ENCODE data around the gene EMC10.

EMC10 gene

DNA sequence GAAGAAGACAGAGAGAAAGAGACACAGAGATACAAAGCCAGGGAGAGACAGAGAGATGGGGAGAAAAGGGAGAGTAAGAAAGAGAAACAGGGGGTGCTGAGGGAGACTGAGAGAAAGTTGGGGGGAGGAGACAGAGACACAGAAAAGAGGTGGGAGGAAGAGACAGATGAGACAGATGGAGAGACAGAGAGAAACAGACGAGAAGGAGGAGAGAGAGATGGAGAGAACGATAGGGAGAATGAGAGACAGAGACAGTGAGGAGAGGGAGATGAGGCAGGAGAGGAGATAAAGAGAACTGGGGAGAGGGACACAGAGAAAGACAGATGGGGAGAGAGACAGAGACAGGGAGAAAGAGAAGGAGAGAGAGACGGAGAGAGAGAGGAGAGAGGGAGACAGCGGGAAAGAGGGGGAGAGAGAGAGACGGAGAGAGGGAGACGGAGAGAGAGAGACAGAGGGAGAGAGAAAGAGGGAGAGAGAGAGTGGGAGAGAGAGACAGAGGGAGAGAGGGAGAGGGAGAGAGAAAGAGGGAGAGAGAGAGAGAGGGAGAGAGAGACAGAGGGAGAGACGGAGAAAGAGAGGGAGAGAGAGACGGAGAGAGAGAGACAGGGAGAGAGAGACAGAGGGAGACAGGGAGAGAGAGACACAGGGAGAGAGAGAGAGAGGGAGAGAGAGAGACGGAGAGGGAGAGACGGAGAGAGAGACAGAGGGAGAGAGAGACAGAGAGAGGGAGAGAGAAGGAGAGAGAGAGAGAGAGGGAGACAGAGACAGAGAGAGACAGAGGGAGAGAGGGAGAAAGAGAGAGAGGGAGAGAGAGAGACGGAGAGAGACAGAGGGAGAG, 22.1 kb downstream of the EMC10 start:
- DNase-seq, result no peak

DNA sequence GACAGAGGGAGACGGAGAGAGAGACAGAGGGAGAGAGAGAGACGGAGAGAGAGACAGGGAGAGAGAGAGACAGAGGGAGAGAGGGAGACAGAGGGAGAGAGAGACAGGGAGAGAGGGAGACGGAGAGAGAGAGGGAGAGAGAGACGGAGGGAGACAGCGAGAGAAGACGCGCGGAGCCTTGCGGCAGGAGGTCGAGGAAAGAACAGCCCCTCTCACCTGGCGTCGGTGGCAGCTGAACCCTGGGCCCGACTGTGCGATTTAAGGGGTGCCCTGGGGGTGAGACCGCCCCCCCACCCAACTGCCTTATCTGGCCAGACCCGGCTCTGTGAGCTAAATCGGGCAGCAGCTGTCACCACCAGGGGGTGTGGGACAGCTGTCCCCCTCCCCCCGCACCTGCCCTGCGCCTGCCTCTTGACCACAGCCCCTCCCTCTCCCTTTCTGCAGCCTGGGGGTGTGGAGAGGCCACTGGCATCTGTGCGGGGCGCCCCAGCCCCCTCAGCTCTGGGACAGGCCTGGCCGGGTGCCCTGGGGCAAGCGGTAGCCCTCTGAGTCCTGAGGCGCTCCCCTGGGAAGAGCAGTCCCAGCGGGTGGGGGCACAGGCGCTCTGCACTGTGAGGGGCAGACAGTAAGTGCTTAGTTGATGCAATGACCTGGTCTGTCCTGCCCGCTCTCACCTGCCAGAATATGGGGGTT, 23.9 kb downstream of the EMC10 start:
- DNase-seq, result no peak

DNA sequence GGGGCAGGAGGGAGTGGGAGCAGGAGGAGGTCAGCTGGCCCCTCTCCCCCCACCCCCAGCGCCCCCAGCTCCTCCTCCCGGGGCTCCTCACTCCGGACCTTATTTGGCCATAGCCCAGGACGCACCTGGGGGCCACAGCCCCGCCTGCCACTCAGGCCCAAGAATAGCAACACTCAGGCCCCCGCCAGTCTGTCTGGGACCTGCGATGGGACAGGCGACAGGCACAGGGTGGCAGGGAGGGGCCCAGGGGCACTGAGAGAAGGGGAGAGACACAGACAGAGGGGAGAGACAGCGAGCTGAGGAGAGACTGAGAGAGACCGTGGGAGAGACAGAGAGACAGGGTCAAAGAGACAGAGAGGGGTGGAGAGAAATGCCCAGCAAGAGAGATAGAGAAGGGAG, 24.4 kb downstream of the EMC10 start:
- DNase-seq, result no peak

DNA sequence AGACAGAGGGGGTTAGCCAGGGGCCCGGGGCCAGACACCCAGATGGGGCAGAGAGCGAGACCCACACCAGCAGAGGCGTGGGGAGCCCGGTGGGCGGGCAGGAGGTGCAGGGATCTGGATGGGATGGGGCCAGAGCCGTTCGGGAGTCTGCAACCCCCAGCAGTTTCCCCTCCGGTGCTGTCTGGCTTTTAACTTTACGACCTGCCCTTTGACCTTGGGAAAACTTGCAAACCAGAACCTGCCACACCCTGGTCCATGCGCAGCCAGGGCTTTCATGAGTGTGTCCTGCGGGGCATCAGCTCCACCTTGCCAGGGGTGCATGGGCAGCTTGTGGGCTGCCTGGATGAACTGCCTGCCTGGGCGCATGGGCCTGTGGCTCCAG, 24.9 kb downstream of the EMC10 start:
- no peak for DNase-seq

DNA sequence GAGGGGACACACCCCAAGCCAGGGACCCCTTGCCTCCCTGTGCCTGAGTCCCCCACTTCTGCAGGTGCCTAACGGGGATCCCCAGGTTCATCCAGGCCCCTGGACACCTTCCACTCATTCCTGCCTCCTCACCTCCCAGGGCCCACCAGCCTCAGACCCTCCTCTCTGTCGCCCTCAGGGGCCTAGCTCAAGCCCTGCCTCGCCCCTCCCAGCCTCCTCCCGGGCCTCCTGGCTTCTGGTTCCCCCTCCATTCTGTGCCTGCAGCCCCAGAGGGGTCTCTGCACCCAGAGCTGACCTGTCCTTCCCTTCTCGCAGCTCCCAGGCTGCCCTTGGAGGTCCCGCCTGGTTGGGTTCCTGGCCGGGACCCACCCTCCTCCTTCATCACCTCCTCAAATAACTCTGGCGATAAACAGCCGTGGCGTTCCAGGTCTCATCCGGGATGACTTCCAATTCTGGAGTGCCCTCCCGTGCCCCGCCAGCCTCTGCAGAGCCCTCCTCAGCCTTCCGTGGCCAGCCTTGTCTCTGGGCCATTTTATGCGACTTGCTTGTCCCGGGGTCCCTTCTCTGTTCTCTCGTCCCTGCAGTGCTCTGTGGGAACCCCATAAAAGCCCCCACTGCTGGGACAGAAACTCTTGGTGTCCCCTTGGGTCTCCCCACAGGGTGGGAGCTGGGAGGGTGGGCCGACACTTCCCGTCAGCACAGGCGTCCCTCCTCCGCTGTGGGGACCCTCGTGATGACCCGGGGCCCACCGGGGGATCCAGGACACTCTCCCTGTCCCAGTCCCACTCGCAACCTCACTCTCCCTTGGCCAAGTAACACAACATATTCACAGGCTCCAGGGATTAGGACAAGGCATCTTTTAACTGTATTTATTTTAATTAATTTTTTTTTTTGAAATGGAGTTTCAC, 25.5 kb downstream of the EMC10 start:
- no peak for DNase-seq

DNA sequence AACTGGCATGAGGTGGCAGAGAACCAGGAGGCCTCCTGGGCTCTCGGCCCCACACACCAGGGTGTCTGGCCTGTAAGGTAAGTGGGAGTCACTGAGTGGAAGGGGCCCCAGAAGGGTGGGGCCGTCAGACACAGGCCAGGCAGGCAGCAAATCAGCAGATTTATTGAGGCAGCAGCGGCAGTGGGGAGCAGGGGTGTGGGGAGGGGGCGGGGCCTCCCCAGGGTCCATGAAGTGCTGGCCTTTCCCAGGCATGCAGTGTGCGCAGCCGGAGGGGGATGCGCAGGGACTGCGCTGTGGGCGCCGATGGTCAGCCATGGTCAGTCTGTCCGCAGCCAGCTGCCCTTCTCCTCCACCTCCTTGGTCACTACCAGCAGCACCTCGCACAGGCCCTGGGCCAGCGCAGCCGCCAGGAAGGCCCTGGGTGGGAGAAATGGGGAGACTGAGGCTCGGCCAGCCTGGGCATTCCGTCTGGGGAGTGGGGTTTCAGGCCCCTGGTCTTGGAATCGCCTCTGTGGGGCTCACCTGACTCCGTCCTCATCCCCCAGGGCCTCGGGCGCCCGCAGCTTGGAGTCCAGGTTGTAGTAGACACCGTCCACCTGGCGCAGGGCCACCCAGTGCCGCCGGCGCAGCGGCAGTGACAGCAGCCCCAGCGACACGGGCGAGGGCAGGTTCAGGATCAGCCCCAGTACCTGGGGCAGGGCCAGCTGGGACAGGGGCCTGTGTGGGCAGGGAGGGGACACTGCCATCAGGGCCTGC, 29.7 kb downstream of the EMC10 start:
- DNase-seq, result no peak

DNA sequence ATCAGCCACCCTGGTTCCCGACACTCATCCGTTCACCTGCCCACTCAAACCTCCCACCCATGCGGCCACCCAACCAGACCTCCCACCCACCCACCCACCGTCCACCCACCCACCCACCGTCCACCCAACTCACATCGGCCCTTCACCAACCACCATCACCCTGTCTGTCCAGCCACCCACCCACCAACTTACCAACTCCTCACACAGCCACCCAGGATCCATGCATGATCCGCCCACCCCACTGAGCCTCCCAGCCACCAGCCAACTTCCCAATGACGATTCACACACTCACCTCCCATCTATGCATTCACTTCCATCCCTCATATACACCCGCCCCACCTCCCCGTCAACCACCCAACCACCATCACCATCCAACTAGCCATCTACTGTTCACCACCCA, 30.4 kb downstream of the EMC10 start:
- DNase-seq, result no peak

DNA sequence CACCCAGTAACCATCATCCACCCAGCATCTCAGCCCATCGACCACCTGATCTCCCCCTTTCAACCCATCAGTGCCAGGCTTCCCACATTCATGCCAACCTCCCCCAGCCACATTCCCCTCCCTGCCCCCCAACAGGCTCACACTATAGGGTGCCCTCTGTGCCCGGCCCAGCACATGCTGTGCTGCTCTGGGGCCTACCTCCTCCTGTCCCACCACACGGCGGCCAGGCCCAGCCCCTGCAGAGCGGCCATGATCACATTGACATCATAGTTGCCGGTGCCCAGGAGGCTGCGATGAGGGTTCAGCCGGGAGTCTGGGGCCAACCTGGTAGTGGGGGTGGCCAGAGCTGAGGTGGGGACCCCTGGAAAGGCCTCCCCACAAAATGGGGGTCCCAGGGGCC, 31.1 kb downstream of the EMC10 start:
- no peak for DNase-seq

DNA sequence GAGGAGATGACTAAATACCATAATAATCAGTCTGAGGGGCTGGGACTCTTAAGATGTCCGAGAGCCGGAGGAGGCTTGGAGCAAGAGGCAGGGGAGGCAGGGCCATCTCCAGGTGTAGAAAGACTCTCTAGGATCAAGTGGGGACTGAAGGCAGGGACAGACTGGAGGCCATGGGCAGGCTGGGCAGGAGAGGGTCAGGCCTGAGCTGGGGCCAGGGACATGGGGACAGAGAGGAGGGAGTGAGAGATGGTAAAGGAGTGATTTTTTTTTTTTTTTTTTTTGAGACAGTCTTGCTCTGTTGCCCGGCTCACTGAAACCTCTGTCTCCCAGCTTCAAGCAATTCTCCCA, 32.5 kb downstream of the EMC10 start:
- no peak for DNase-seq

DNA sequence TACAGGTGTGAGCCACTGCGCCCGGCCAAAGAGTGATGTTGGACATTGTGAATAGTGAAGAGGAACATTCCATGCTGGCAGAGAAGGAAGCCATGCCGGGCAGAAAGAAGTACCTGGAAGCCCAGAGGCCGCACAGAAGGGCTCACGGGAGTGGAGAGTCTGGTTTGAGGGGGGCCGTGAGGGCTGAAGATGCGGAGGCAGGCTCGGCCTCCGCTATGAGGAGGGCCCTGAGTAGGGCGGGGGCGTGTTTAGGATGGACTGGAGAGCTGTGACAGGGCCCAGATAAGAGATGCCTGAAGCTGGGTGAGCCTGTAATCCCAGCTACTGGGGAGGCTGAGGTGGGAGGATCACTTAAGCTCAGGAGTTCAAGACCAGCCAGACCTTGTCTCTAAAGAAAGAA, 33.1 kb downstream of the EMC10 start:
- no peak for DNase-seq

DNA sequence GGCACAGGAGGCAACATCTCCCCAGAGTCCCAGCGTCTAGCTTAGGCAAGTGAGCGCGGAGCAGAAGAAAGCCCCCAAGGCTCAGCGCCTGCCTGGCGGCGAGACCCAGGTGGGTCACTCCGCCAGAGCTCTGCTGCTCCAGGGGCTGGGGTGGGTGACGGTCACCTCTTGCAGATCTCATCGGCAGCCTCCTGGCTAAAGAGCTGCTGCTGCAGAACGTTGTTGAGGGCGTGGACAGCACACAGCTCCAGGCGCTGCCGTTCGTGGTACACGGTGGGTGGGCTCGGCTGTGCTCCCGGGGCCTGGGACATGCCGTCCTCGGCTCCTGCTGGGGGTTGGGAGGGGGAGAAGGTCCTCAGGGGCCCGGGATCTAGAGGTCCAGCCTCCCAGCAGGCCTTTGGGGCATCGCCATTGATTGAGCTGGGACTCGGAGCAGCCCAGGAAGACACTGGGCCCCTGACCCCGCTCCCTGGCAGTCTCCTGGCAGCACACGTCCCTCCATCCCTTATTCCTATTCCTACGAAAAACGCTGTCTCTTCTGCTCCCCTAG, 33.9 kb downstream of the EMC10 start:
- no peak for DNase-seq

DNA sequence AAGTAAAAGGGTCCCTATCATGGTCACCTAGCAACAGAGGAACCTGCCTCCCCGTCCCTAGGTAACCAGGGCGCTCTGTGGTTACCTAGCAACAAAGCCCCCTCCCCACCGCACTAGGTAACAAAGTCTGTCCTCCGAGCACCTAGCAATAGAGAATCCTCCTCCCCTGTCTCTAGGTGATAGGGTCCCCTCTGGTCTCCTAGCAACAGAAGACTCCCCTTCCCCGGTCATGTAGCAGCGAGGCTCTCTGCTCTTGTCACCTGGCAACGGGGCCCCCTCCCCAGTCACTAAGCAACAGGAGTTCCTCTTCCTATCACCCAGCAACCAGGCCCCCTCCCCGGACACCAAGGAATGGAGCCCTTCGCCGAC, 34.4 kb downstream of the EMC10 start:
- DNase-seq, result no peak

DNA sequence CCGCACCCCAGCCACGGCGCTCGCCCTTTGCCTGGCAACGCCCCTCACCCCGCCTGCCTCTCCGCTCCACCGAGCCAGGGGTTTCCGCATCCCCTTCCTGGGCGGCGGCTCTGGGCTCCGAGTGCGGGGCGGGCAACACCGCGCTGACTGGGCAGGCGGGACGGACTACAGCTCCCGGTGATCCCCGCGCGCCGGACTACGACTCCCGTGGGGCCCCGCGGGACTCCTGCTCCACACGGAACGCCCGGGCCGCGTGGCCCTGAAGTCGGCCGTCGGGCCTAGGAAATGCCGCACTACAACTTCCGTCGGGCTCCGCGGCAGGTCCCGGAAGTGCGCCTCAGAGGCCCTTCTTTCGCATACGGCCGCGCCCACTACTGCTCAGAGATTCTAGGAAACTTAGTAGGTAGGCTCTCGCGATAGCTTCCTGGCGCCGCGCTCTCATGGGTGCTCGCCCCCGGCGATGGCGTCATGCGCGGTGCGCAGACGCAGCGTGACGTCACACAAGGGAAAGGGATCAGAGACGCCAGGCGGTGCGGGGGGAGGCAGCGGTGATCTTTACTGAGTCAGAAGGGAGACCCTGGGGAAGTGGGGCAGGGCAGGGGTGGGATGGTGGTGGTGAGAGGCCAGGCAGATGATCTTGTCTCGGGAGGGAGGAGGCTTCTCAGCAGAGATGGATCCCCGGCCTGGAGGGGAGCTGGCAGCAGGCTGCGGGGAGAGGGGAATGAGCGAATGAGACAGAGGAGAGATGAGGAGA, 34.9 kb downstream of the EMC10 start, which contains the start of gene JOSD2:
Gene JOSD2, minus strand, starts transcription at position 123 of the 754 bp plus-strand sequence. CDS start 760 bp downstream, outside the sequence.
- DNase-seq, result peak; percentile 97

DNA sequence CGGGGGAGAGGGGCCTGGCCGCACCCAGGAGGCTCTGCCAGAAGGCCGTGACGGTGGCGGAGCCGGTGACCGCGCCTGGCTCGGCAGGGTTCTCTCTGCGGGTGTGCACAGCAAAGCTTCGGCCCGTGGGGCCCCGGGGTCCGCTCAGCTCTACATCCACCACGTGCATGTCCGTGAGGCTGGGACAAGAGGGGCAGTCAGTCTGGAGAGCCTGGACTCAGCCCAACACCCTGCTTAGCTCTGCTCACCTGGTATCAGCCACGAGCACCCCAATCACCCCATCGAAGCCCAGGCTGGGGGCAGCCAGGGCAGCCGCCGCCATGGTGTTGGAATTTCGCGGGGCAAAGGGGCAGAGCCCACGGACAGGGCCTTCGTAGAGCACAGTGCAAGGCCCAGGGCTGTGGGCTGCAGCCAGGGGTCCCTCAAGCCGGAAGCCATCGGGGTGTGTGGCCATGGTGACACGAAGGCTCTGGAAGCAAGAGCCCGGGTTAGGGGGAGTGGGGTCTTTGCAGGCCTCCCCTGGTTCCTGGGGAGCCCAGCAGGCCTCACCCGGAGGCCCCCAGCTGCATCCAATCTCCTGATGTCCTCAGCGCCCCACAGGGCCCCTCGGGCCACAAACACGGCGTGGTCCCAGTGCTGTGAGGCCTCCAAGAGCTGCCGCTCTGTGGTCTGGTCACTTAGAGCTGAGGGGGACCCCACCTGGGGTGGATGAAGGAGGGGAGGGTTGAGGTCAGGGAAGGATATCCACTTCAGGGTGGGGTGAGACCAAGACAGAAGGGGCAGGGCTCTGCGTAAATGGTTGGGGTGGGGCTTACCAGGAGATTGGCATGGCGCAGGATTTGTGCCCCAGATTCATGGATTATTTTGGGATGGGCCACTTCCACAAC, 36.0 kb downstream of the EMC10 start:
- no peak for DNase-seq

DNA sequence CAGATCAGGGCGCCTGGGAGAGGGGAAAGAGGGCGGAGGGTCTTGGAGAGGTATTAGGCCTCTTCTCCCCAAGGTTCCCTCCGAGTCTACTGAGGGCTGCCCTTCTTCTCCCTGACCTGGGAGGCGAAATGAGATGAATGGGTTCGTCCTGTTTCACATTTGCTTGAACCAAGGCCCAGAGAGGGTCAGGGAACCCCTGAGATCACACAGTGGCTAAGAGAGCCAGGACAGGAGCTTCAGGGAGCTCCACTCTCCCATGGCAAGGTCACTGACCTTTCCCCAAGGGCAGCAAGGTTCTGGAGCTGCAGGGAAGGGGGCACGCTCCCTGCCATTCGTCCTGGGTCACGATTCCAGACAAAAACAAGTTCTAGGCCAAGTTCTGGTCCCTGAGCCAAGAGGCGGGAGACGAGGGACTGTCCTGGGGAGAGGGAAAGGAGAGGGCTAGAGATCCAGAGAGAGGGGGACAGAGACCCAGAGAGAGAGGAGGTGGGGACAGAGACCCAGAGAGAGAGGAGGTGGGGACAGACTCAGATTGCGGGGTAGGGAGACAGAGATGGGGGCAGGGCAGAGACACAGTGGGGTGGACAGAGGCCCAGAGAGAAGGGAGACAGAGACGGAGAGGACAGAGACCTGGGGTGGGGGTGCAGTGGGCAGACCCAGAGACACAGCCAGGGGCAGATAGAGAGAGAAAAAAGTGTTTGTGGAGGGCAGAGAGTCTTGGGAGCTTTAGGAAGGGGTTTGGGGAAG, 36.9 kb downstream of the EMC10 start:
- DNase-seq, result no peak

DNA sequence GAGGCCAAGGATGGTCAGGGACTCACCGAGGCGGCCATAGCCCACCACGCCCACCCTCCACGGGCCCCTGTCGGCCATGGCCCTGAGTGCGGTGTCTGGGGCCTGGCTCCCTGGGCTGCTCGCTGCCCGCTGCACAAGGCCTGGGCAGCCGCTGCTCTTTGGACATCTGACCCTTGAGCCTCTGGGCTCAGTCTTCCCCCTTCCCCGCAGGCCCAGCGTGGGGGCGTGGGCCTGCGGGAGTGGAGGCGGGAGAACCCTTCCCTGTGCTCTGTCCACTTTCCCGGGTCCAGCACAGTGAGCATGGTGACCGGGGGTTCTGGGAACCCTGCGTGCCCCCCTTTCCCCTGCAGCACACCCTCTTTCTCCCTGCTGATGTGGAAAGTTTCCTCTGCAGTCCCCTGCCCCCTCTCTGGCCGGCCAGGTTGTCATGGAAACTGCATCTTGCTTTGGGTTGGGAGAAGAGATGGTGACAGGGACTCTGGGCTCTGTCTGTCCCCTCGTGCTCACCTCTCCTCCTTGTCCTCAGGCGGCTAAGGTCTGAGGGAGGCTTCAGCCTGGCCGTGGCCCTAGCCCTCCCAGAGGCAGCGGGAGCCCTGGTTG, 37.5 kb downstream of the EMC10 start, which contains the start of gene ASPDH:
Gene ASPDH, minus strand, starts transcription at position 168 of the 600 bp plus-strand sequence. Its CDS starts 90 bp downstream, at position 78.
- no peak for DNase-seq

DNA sequence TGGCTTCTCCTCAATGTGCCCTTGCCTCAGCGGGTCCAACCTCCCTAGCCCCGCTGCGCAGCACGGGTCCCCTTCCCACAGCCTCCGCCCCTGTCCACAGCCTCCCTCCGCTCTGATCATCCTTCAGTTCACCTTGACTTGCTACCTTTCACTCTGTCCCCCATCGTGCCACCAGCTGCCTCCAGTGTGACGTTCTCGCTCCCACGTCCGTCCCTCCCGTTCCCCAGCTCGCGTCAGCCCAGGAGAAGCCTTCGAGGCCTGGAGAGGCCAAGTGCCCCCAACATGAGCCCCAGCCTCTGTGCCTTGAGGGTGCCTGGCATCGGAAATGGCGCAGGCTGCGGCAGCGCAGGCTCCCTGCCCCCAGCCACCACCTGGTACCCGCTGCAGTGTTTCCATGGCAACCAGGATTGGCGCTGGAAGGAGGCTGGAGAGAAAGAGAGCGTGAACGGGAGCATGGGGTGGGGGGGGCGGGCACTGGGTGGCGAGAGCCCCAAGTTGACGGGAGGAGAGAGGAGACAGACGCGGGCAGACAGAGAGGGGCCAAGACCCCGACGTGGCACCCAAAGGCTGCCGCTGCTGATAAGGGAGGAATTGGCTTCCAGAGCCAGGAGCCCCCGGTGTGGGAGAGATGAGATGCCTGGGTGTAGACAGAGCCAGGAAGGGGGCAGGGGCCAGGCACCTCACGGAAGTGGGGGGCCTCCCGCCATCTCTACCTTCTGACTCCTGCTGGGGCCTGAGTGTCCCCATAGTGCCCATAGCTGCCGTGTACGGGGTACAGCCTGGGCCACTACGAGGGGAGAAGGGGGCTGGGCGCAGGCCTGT, 38.2 kb downstream of the EMC10 start:
- DNase-seq, result no peak

DNA sequence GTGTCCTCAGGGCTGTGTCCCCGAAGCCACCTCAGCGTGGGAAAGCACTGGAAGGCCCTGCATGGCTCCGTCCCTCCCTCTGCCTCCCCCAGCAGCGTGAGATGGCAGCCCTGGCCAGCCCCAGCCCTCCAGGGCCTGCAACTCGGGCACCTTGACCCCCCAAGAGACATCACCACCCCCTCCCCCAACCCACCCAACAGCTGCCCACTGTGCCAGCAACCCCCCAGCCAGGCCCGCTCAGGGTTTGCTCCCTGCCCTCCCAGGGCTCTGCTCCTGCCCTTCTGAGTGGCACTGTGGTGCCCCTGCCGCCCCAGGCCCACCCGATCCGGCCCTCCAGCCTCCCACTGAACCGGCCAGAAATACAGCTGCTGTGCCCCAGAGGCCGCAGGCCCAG, 38.9 kb downstream of the EMC10 start:
- DNase-seq, result no peak
